Omental fat pad (tissue), 4 donors: ENCODE measurements around the gene SRSF8. TPM values are rescaled to one million over a fixed set of nuclear protein-coding genes. Genes with fewer than 3 reads are reported as not detected.
"Not testable (repeated sequence)": the region's sequence is repeated elsewhere in the genome, so short reads cannot be mapped to it uniquely, and the experiment has no call there.

ENCODE experiments used
- ATAC-seq: fragments of 150-250 bp; one replicate; pipeline ENCODE4 v1.9.1; 2016; ENCODE audit warnings: mild to moderate bottlenecking, moderate library complexity; ENCODE audit not compliant: low FRiP score
- DNase-seq: peaks from one replicate; pipeline ENCODE4 v3.0.0-alpha.2; 2019; ENCODE audit warnings: low spot score
- total RNA-seq, 4 donors: library from RNA; depleted of rRNA; stranded (reverse); fragments of >200 nt; gene quantifications; one replicate each; pipeline ENCODE4 v1.1.0, GENCODE V29; 2016
- TF ChIP-seq, protein P1 (sequence below), 3 donors: fragments of 450-650 bp; IDR thresholded peaks; one replicate each; pipeline ENCODE4 v1.5.1; 2016 to 2017; ENCODE audit warnings: antibody characterized with exemption in 3 of 3, mild to moderate bottlenecking in 3 of 3, moderate library complexity in 2 of 3

The SRSF8 gene
- total RNA-seq, 4 donors from 2014 or later, result 22.5 to 32.9 (median 25.6) TPM

DNA sequence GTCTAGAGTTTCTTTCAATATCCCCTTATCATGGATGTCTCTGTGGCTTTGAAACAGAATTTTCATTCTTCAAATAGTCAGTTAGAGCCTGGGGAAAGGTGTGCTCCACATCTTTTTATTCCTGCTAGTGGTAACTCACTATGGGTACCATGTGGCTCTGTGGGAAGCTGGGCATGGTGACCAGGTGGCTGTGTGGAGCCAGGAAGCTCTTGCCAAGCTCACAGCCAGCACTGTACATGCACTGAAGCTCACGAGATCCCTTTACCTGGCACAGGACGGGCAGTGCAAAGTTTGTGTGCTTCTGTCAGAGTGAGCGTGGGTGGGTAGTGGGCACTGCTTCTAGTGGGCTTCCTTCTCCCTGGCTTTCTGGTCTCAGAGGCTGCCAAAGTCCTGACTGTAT lies 23.8 kb upstream of the SRSF8 start:
- TF ChIP-seq, protein P1, sequence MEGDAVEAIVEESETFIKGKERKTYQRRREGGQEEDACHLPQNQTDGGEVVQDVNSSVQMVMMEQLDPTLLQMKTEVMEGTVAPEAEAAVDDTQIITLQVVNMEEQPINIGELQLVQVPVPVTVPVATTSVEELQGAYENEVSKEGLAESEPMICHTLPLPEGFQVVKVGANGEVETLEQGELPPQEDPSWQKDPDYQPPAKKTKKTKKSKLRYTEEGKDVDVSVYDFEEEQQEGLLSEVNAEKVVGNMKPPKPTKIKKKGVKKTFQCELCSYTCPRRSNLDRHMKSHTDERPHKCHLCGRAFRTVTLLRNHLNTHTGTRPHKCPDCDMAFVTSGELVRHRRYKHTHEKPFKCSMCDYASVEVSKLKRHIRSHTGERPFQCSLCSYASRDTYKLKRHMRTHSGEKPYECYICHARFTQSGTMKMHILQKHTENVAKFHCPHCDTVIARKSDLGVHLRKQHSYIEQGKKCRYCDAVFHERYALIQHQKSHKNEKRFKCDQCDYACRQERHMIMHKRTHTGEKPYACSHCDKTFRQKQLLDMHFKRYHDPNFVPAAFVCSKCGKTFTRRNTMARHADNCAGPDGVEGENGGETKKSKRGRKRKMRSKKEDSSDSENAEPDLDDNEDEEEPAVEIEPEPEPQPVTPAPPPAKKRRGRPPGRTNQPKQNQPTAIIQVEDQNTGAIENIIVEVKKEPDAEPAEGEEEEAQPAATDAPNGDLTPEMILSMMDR (IDR thresholded peaks at IDR 0.05), result no peak
- ATAC-seq, result no peak
- DNase-seq, result no peak

- ATAC-seq (no peak), DNase-seq (no peak)
- TF ChIP-seq, protein P1 (IDR thresholded peaks at IDR 0.05), result no peak
These were observed 22.7 kb upstream of the SRSF8 start for GRCh38 chr11:95044010-95044409.

GRCh38 chr11:95045812-95046211 lies 20.9 kb upstream of the SRSF8 start:
- no peak for DNase-seq
- ATAC-seq, result no peak
- TF ChIP-seq, protein P1 (IDR thresholded peaks at IDR 0.05), result no peak

GRCh38 chr11:95049122-95049521 lies 17.6 kb upstream of the SRSF8 start, which contains the start of gene KDM4F:
TSS of gene KDM4F (plus strand) at chr11:95049422.
- DNase-seq, ATAC-seq: not testable (repeated sequence)

DNA sequence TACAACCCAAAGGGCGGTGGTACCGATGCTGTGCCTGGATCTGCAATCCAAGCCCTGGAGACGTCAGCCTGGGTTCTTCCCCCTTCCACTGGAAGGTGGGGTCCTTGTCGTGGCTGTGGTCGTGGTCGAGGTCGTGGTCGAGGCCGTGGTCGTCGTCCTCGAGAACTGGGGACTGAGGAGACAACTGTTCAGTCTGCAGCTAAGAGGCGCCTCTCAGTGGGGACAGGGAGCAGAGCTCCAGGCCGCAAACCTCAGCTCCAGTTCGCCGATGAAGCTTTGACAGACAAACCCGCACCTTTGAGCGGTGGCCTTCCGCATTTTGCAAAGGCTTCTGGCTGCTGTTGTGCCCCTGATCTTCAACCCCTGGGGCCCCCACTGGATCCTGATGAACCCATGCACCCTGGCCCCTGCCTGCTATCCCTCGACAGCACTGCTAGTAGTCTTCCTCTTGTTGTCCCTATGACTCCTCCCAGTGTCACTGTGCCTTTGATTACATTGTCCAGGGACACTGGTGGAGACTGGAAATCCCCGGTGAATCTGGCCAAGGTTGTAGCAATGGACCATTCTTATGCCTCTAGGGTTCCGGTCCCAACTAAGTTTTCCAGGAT lies 16.0 kb upstream of the SRSF8 start:
- TF ChIP-seq, protein P1 (IDR thresholded peaks at IDR 0.05), result no peak
- ATAC-seq (no peak), DNase-seq (no peak)

DNA sequence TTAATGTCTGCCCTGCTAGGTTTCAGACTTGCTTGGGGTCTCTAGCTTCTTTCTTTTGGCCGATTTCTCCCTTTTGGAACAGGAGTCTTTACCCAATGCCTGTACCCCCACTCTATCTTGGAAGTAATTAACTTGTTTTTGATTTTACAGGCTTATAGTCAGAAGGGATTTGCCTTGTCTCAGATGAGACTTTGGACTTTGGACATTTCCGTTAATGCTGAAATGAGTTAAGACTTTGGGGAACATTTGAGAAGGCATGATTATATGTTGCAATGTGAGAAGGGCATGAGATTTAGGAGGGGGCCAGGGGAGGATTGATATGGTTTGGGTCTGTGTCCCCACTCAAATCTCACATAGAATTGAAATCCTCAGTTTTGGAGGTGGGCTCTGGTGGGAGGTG lies 12.4 kb upstream of the SRSF8 start:
- ATAC-seq (no peak), DNase-seq (no peak)
- TF ChIP-seq, protein P1 (IDR thresholded peaks at IDR 0.05), result no peak

GRCh38 chr11:95055283-95055897 lies 11.3 kb upstream of the SRSF8 start:
- no peak for DNase-seq
- TF ChIP-seq, protein P1 (IDR thresholded peaks at IDR 0.05), result no peak
- ATAC-seq, result no peak
